ENCODE results near the gene WEE1.
A peak's percentile ranks its signal among the peaks of the same experiment; 100 is the strongest.
"Not testable (repeated sequence)": the region's sequence is repeated elsewhere in the genome, so short reads cannot be mapped to it uniquely, and the experiment has no call there.

WEE1 gene

DNA sequence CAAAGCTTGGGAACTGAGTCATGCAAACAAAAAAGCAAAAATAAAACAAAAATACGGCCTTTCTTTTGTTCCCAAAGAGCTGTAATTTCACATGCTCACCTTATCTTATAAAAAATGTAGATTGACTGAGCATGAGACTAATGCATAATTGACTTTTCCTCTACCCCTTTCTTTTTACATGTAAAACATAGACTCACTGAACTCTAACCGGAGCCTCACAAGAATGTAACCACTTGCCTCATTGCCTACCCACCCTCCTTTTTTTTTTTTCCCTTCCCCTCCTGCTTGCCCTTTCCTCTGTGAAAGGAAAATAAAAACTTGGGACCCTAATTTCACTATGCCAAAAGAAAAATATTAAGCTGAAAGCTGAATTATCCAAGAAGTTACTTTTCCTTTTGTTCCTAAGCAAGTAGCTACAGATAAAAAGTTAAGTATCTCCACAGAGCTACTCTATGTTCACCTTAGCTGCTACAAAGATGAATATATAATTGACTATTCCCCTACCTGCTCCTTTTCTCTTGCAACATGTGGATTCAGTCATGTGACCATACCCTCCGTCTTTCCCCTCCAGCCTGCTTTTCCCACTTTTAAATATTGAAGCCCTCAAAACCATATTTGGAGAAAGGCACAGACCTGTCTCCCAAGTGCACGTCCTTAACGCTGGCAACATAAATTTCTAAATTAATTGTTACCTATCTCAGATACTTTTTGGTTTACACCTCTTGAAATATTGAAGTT lies 39.6 kb upstream of the WEE1 start:
- WGBS (ENCODE audit: insufficient coverage, insufficient read length), result no CpG with 5 or more reads among the region's 5 CpGs
- no peak overlapping the region for H3K27ac ChIP-seq (ENCODE audit: low read length)

DNA sequence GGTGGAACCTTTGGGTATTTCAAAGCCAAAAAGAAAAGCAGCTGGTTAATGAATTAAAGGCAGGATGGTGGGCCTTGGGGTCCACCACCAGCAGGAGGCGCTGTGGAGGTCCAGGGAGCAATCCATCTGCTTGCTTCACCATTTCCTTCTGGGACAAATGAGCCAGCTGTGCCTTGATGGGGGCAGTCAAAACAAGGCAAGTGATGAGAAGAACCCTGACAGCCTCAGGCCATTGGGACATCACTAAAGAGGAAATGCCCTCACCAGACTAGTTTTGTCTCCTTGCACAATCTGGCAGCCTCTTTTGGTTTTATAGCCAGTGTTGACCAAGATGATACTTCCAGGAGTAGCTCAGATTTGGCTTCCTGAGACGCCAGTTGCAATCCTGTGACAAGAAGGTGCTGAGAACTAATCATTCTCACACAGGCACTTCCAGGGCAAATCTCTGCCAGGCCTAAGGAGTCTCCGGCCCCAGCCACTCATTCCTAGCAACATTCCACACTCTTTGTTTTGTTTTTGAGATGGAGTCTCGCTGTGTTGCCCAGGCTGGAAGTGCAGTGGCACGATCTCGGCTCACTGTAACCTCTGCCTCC lies 38.2 kb upstream of the WEE1 start:
- Histone ChIP-seq H3K27me3 (ENCODE audit: control insufficient read depth, insufficient read depth, low read length) (no peaks in the 10 kb centered on the region), H3K4me3 (ENCODE audit: low read length) (no peak overlapping the region), H3K36me3 (ENCODE audit: control insufficient read depth, insufficient read depth, low read length) (no peaks in the 10 kb centered on the region), H3K4me1 (ENCODE audit: control insufficient read depth, insufficient read depth, low read length) (no peaks in the 10 kb centered on the region), H3K9me3 (ENCODE audit: control insufficient read depth, insufficient read depth, low read length) (no peaks in the 10 kb centered on the region), H3K27ac (ENCODE audit: low read length) (no peak overlapping the region)
- DNase-seq (ENCODE audit: low read depth, low spot score), result peak; percentile 71
- WGBS (ENCODE audit: insufficient coverage, insufficient read length), result no CpG with 5 or more reads among the region's 6 CpGs

More for the DNA sequence above, 39.6 kb upstream of the WEE1 start:
- no peaks in the 10 kb centered on the region for H3K9me3 ChIP-seq (ENCODE audit: control insufficient read depth, insufficient read depth, low read length)
- H3K27me3 ChIP-seq (ENCODE audit: control insufficient read depth, insufficient read depth, low read length), result no peaks in the 10 kb centered on the region
- no peak for DNase-seq (ENCODE audit: low read depth, low spot score)
- H3K4me3 ChIP-seq (ENCODE audit: low read length), result no peak overlapping the region
- H3K36me3 ChIP-seq (ENCODE audit: control insufficient read depth, insufficient read depth, low read length), result no peaks in the 10 kb centered on the region
- H3K4me1 ChIP-seq (ENCODE audit: control insufficient read depth, insufficient read depth, low read length), result peaks cover 2% of the 10 kb centered on the region

DNA sequence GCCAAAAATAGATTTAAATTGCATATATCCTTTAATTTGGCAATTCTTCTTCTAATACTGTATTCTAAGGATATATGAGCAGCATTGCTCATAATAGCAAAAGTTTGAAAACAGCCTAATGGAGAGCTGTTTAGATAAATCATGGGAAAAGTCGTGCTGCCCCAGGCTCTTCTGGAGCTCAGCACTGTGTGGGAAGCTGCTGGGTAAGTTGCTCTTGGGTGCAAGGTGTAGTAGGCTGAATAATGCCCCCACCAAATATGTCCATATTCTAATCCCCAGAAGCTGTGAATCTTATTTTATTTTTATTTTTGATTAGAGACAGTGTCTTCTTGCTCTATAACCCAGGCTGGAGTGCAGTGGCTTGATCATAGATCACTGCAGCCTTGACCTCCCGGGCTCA lies 34.9 kb upstream of the WEE1 start:
- Histone ChIP-seq H3K27ac (ENCODE audit: low read length) (no peak overlapping the region), H3K4me1 (ENCODE audit: control insufficient read depth, insufficient read depth, low read length) (no peaks in the 10 kb centered on the region), H3K36me3 (ENCODE audit: control insufficient read depth, insufficient read depth, low read length) (no peaks in the 10 kb centered on the region), H3K27me3 (ENCODE audit: control insufficient read depth, insufficient read depth, low read length) (no peaks in the 10 kb centered on the region), H3K4me3 (ENCODE audit: low read length) (no peak overlapping the region), H3K9me3 (ENCODE audit: control insufficient read depth, insufficient read depth, low read length) (no peaks in the 10 kb centered on the region)
- no peak for DNase-seq (ENCODE audit: low read depth, low spot score)
- WGBS (ENCODE audit: insufficient coverage, insufficient read length), result no CpG with 5 or more reads among the region's 2 CpGs

DNA sequence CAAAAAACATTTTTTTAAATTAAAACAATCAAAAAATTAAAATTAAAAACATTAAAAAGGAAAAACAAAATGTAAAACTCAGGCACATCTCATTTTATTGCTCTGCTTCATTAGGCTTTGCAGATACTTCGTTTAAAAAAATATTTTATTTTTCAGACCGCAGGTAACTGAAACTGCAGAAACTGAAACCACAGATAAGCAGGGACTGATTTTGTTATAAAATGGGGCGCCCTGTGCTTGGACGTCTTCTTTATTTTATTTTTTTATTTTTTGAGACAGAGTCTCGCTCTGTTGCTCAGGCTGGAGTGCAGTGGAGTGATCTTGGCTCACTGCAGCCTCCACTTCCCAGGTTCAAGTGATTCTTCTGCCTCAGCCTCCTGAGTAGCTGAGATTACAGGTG lies 24.3 kb upstream of the WEE1 start:
- not testable (repeated sequence) for H3K36me3 ChIP-seq (ENCODE audit: control insufficient read depth, insufficient read depth, low read length); DNase-seq (ENCODE audit: low read depth, low spot score); H3K4me3 ChIP-seq (ENCODE audit: low read length); H3K4me1 ChIP-seq (ENCODE audit: control insufficient read depth, insufficient read depth, low read length); H3K27ac ChIP-seq (ENCODE audit: low read length); H3K27me3 ChIP-seq (ENCODE audit: control insufficient read depth, insufficient read depth, low read length); H3K9me3 ChIP-seq (ENCODE audit: control insufficient read depth, insufficient read depth, low read length)
- no CpG with 5 or more reads among the region's 5 CpGs for WGBS (ENCODE audit: insufficient coverage, insufficient read length)

DNA sequence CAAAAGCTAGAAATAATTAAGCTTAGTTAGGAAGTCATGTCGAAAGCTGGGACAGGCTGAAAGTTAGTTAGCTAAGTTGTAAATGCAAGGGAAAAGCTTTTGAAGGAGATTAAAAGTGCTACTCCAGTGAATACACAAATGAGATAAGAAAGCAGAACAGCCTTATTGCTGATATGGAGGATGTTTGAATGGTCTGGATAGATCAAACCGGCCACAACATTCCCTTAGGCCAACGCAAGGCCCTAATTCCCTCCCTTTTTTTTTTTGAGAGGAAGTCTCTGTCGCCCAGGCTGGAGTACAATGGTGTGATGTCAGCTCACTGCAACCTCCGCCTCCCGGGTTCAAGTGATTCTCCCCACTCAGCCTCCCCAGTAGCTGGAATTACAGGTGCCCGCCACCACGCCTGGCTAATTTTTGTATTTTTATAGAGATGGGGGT lies 23.3 kb upstream of the WEE1 start:
- no peaks in the 10 kb centered on the region for H3K4me1 ChIP-seq (ENCODE audit: control insufficient read depth, insufficient read depth, low read length)
- WGBS (ENCODE audit: insufficient coverage, insufficient read length), result no CpG with 5 or more reads among the region's 8 CpGs
- no peaks in the 10 kb centered on the region; the same call in 1 of the 2 replicates for H3K9me3 ChIP-seq (ENCODE audit: control insufficient read depth, insufficient read depth, low read length)
- no peak for DNase-seq (ENCODE audit: low read depth, low spot score)
- no peak overlapping the region for H3K4me3 ChIP-seq (ENCODE audit: low read length)
- H3K27ac ChIP-seq (ENCODE audit: low read length), result no peak overlapping the region
- H3K27me3 ChIP-seq (ENCODE audit: control insufficient read depth, insufficient read depth, low read length), result no peaks in the 10 kb centered on the region
- H3K36me3 ChIP-seq (ENCODE audit: control insufficient read depth, insufficient read depth, low read length), result 0 out of 2 replicates have a peak, but pooled peaks cover 2% of the 10 kb centered on the region

DNA sequence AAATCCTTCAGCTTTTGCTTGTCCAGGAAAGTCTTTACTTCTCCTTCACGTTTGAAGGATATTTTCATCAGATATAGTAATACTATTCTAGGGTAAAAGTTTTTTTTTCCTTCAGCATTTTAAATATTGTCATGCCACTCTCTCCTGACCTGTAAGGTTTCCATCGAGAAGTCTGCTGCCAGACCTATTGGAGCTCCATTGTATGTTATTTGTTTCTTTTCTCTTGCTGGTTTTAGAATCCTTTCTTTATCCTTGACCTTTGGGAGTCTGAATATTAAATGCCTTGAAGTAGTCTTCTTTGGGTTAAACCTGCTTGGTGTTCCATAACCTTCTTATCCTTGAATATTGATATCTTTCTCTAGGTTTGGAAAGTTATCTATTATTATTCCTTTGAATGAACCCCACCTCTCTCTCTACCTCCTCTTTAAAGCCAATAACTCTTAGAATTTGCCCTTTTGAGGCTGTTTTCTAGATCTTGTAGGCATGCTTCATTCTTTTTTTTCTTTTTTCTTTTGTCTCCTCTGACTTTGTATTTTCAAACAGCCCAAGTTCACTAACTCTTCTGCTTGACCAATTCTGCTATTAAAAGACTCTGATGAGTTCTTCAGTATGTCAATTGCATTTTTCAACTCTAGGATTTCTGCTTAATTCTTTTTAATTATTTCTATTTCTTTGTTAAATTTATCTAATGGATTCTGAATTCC lies 12.0 kb upstream of the WEE1 start:
- no peaks in the 10 kb centered on the region for H3K4me1 ChIP-seq (ENCODE audit: control insufficient read depth, insufficient read depth, low read length)
- no peak overlapping the region for H3K27ac ChIP-seq (ENCODE audit: low read length)
- DNase-seq (ENCODE audit: low read depth, low spot score), result no peak
- H3K9me3 ChIP-seq (ENCODE audit: control insufficient read depth, insufficient read depth, low read length), result no peaks in the 10 kb centered on the region
- H3K36me3 ChIP-seq (ENCODE audit: control insufficient read depth, insufficient read depth, low read length), result no peaks in the 10 kb centered on the region
- H3K27me3 ChIP-seq (ENCODE audit: control insufficient read depth, insufficient read depth, low read length), result no peaks in the 10 kb centered on the region
- no CpG with 5 or more reads among the region's 2 CpGs for WGBS (ENCODE audit: insufficient coverage, insufficient read length)
- H3K4me3 ChIP-seq (ENCODE audit: low read length), result no peak overlapping the region

DNA sequence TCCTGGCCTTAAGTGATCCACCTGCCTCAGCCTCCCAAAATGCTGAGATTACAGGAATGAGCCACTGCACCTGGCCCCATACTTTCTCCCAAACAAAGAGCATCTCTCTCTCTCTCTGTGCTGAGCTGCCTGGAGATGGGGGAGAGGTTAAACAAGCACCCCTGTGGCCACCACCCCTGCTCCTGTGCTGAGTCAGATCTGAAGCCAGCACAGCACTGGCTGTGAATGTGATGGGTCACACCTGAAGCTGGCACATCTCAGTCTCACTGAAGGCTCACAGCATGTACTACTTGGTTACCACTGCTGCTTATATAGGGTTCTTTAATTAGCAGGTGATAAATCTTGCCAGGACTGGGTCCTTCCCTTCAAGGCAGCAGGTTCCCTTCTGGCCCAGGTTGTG lies 10.8 kb upstream of the WEE1 start:
- H3K9me3 ChIP-seq (ENCODE audit: control insufficient read depth, insufficient read depth, low read length), result no peaks in the 10 kb centered on the region
- no peaks in the 10 kb centered on the region for H3K36me3 ChIP-seq (ENCODE audit: control insufficient read depth, insufficient read depth, low read length)
- no peak overlapping the region for H3K27ac ChIP-seq (ENCODE audit: low read length)
- H3K4me1 ChIP-seq (ENCODE audit: control insufficient read depth, insufficient read depth, low read length), result no peaks in the 10 kb centered on the region
- H3K4me3 ChIP-seq (ENCODE audit: low read length), result no peak overlapping the region
- H3K27me3 ChIP-seq (ENCODE audit: control insufficient read depth, insufficient read depth, low read length), result no peaks in the 10 kb centered on the region
- DNase-seq (ENCODE audit: low read depth, low spot score), result no peak

DNA sequence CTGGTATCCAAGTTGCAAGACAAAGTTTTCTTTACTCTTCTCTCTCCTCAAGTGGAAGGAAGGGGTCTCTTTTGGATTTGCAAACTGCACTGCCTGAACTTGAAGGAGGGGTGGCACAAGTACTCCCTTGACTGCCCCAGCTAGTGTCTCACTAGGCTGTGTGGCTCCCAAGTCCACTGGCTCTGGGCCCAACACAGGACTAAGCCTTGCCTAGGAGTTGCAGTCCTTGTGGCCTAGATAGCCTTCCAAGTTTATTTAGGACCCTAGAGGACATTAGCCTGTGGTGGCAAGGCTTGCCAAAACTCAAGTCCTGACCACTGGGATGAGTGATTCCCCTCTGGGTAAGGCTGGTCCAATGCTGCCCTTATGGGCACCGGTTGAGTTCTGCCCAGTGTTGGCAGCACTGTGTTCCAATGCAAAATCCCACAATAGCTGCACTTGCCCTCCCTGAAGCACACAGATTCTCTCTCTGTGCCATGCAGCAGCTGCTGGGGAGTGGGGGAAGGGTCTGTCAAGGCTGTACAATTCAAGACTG lies 10.2 kb upstream of the WEE1 start:
- Histone ChIP-seq H3K27me3 (ENCODE audit: control insufficient read depth, insufficient read depth, low read length) (no peaks in the 10 kb centered on the region), H3K27ac (ENCODE audit: low read length) (no peak overlapping the region), H3K4me3 (ENCODE audit: low read length) (no peak overlapping the region), H3K9me3 (ENCODE audit: control insufficient read depth, insufficient read depth, low read length) (no peaks in the 10 kb centered on the region), H3K4me1 (ENCODE audit: control insufficient read depth, insufficient read depth, low read length) (no peaks in the 10 kb centered on the region), H3K36me3 (ENCODE audit: control insufficient read depth, insufficient read depth, low read length) (no peaks in the 10 kb centered on the region)
- WGBS (ENCODE audit: insufficient coverage, insufficient read length), result no CpG with 5 or more reads among the region's 1 CpG
- no peak for DNase-seq (ENCODE audit: low read depth, low spot score)

DNA sequence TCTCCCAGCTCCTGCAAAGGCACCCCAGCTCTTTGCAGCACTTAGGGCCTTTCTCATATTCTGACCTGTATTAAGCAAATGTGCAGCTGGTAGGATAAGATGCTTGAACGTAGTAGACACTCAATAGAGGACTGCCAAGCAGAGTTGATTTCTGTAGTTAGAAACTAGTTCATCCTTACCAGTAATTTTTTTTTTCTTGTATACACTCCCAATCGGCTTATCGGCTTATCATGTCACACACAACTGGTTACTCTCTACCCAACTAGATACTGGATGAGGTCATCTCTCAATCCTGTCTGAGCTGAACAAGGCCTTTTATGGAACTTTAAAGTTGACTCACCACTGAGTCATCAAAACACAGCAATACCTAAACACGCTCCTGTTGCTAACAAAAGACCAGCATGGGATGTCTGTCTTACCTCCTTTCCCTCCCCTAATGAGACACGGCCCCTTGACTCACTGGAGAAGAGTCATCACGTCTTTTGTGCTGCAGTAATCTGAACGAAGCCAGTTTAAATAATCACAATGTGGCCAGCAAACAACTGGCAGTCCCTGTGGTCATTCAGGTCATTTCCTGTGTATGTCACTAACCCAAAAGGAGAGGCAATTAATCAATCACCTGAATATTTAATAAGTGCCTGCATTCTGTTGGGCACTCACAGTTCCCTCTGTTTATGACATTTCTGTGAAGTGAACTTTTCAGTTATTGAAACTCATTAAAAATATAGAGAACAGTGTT lies 7.5 kb upstream of the WEE1 start:
- H3K4me3 ChIP-seq (ENCODE audit: low read length), result no peak overlapping the region
- H3K27me3 ChIP-seq (ENCODE audit: control insufficient read depth, insufficient read depth, low read length), result no peaks in the 10 kb centered on the region
- no peaks in the 10 kb centered on the region for H3K4me1 ChIP-seq (ENCODE audit: control insufficient read depth, insufficient read depth, low read length)
- H3K9me3 ChIP-seq (ENCODE audit: control insufficient read depth, insufficient read depth, low read length), result no peaks in the 10 kb centered on the region
- H3K27ac ChIP-seq (ENCODE audit: low read length), result no peak overlapping the region
- peak; percentile 88 for DNase-seq (ENCODE audit: low read depth, low spot score)
- no CpG with 5 or more reads among the region's 7 CpGs for WGBS (ENCODE audit: insufficient coverage, insufficient read length)
- H3K36me3 ChIP-seq (ENCODE audit: control insufficient read depth, insufficient read depth, low read length), result no peaks in the 10 kb centered on the region

DNA sequence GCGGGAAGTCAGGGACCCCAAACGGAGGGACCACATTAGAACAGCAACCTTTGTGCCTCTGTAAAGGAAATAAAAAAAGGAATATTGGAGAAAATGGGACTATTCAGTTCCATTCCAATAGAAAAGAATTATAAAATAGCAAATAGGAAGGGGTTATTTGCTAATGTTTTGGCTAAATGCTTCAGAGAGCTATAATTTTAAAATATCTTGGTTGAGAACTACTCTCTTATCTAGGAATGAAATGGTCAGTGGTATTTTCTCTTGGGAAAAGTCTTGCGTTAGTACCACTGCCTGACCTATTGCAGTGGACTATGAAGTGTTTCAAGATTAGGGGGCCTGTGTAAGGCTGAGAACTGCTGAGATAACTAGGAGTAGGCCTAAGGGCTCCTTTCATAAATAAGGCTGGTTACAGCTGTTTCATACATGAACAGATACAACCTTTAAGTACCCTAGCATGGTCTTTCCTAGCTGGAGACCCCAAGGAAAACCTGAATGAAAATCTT lies 6.9 kb upstream of the WEE1 start:
- H3K36me3 ChIP-seq (ENCODE audit: control insufficient read depth, insufficient read depth, low read length), result no peaks in the 10 kb centered on the region
- H3K27me3 ChIP-seq (ENCODE audit: control insufficient read depth, insufficient read depth, low read length), result no peaks in the 10 kb centered on the region
- H3K4me3 ChIP-seq (ENCODE audit: low read length), result no peak overlapping the region
- H3K27ac ChIP-seq (ENCODE audit: low read length), result no peak overlapping the region
- no peaks in the 10 kb centered on the region for H3K4me1 ChIP-seq (ENCODE audit: control insufficient read depth, insufficient read depth, low read length)
- no peaks in the 10 kb centered on the region for H3K9me3 ChIP-seq (ENCODE audit: control insufficient read depth, insufficient read depth, low read length)
- DNase-seq (ENCODE audit: low read depth, low spot score), result no peak
- no CpG with 5 or more reads among the region's 3 CpGs for WGBS (ENCODE audit: insufficient coverage, insufficient read length)
